LHCN-M2 (cell line): Measurements from ENCODE around the gene MAP2K5. TPM values are rescaled to one million over a fixed set of nuclear protein-coding genes. Genes with fewer than 3 reads are reported as not detected.

Experiments used
- DNase-seq: peaks from one replicate; pipeline ENCODE4 v3.0.0-alpha.2; 2012; ENCODE audit warnings: low read depth
- total RNA-seq: library from RNA; depleted of rRNA; stranded (reverse); fragments of >200 nt; gene quantifications from 2 replicates; pipeline ENCODE4 v1.2.3, GENCODE V29; 2014

Gene MAP2K5
- total RNA-seq, 1 experiment from 2014 or later, result 4.2 TPM

DNA sequence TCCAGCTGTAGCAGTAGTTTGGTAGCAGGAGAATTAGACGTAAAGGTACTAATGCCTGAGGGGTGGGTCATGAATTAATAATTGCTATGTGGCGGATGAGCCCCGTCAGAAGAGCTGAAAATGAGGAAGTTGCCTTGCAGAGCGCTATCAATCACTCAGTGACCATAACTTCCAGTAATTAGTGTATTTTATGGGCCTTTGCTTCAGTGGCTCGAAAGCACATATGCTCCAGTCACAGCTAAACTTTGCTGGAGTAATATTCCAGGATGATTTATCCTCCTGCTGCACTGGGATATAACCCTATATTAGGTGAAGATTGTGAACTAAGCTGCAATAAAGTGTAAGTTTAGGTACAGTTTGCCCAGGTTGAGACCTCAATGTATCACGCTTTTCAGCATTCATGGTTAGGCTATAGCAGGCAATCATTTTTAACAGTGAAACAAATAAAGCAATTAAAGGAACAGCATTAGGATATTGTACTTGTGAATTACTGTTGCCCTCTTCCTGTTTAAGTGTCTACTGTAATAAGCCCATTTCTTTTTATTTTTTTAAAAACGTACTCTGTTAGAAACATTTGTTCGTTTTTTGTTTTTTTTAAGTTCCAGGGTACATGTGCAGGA lies 178.2 kb downstream of the MAP2K5 start:
- no peak for DNase-seq

- no peak for DNase-seq
Measured at GRCh38 chr15:67722030-67722817, 179.7 kb downstream of the MAP2K5 start.

DNA sequence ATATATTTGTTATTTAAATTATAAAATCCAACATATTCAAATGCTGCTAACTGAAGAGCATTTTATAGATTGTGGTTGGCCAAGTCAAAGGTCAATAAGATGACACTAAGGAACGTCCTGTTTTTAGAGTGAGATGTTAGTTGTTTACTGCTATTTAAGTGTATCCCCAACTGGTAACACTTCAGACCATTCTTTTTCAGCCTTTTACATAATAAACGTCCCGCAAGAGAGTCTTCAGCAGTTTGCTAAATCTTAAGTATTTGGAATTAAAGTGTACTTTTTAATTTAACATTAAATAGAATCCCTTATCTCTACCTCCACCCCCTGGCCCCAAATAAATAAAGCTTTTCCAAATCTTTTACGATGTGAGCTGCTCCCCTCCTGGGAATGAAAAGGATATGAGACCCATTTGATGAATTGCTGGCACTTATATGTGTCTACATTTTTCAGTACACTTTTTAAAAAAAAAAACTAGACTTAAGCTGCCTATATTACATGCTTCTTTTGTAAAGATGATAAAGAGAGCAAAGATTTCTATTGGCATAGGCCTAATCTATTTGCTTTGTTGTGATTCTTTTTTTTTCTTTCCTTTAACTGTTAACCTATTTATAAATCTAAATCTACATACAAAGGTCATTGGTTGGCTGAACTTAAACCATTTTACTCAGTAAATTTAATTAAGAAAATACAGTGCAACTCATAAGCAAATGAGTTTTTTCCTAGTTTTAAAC lies 181.0 kb downstream of the MAP2K5 start:
- DNase-seq, result no peak

- no peak for DNase-seq
Measured at GRCh38 chr15:67724691-67725375, 182.3 kb downstream of the MAP2K5 start.

DNA sequence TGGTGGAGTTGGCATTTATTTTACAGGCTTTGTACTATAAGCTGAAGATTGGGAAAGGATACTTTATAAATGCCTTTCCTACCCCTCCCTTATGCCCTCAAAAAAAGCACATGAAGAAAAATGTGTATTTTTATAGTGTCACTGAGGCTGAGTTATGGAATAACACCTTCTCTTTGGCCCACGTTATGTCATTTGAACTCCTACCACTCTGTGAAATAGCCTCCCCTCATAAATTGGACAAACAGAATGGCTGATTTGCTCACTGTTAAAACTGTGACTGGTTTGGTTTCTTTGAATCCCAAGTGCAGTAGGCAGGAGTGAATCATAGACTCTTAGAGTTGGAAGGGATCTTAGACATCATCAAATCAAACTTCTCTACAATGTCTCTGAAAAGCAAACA lies 187.6 kb downstream of the MAP2K5 start:
- no peak for DNase-seq

- no peak for DNase-seq
Measured at GRCh38 chr15:67731112-67731721, 188.7 kb downstream of the MAP2K5 start.

DNA sequence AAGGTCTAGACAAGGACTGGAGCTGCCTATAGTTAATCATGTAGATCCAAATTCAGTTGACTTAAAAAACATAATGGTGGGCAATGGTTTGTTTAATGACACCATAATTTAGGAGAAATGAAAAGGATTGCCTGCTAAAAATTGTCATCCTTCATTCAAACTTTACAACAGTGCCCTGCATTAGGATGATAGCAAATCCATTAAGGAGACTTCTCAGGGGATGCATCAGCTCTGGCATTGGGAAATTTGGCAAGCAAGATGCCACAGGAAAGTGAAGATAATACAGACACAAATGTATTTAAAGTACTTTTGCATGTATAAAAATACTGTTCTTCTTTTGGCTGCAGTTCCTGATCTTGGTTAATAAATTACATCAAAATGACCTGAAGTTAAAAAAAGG lies 189.7 kb downstream of the MAP2K5 start:
- DNase-seq, result no peak

- DNase-seq, result no peak
Measured at GRCh38 chr15:67732671-67733374, 190.3 kb downstream of the MAP2K5 start.

GRCh38 chr15:67735896-67736295 lies 193.4 kb downstream of the MAP2K5 start:
- DNase-seq, result no peak

GRCh38 chr15:67736810-67737209 lies 194.3 kb downstream of the MAP2K5 start:
- DNase-seq, result no peak

DNA sequence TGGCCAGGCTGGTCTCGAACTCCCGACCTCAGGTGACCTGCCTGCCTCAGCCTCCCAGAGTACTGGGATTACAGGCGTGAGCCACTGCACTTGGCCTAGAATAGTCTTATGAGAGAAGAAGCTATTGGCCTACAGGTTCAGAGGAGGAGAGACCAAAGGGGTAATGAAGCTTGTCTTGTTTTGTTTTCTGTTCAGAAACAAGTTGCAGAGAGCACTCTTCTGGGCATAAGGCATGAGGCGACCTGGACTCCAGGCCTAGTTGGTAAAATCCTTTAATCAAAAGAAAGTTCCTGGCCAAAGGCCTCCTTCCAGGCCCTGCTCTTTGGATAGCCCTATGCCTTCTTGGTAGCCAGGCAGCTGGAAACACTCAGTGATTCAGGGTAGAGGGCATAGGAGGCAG lies 195.6 kb downstream of the MAP2K5 start:
- no peak for DNase-seq

DNA sequence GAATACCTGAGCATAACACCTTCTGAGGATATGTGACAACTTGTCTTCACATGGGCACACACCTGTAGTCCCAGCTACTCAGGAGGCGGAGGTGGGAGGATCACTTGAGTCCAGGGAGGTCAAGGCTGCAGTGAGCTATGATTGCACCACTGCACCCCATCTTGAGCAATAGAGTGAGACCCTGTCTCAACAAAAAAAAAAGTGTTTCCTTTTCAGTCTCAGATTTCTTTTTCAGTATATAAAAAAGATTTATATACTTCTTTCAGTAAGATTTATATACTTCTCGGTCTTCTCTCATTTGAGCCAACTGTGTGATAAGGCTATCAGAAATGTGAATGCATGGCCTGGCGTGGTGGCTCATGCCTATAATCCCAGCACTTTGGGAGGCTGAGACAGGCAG lies 197.9 kb downstream of the MAP2K5 start:
- DNase-seq, result no peak

GRCh38 chr15:67741308-67741707 lies 198.8 kb downstream of the MAP2K5 start:
- DNase-seq, result peak; percentile 63

DNA sequence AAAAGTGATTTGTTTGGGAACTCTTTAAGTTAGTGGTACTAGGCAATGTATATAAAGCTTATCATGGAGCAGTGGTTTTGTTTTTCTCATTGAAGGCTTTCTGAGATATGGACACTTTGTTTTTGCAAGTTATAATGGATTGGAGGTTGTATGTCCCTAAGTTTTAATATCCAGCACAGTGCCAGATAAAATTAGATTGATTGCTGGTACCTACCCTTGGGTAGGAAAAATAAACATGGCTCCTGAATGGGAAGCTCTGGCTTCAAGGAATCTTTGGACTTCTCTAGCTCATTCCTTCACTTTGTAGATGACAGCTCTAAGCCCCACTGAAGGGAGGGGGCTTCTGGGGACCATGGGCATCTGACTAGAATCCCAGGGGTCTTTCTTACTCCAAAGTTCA lies 201.1 kb downstream of the MAP2K5 start:
- DNase-seq, result no peak

- DNase-seq, result no peak
Measured at GRCh38 chr15:67744331-67745072, 202.0 kb downstream of the MAP2K5 start.

DNA sequence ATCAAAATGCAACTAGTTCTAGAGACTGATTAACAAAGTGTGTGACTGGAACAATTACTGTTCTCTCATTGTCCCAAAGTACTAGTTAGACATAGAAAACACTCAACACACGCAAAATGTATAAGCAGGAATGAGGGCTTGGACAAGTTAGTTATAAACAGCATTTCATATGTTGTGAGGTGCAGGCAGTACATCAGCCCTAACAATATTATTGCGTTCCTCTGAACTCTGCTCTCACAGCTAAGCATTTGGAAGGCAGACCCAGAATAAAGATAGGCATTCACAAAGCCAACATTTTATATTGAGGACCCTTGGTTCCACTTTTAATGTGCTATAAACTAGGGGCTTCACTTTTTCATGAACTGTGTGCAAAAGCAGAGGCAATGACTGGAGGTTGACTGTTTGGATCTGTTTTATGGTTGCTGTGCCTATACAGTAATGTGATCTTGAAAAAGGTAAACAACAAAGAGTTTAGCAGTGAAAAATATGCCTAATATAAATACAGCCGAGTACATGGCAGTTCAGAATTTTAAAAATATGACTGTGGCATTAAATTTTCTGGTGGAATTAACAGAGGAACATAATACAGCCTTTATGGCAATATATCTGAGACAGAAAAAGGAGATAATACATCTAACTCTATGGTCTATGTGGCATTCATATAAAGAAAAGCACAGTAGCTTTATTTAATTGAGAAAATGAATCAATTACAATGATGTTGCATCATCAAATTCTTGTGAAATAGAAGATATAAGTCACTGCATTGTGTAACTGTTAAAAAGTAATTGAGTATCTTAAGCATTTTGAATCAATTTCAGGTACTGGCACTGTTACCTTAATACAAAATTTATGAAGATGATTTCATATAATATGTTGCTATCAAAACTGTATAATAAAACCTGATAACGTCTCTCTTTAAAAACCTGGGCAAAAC lies 202.8 kb downstream of the MAP2K5 start:
- DNase-seq, result peak; percentile 13

- peak; percentile 46 for DNase-seq
Measured at GRCh38 chr15:67746022-67746421, 203.5 kb downstream of the MAP2K5 start.

DNA sequence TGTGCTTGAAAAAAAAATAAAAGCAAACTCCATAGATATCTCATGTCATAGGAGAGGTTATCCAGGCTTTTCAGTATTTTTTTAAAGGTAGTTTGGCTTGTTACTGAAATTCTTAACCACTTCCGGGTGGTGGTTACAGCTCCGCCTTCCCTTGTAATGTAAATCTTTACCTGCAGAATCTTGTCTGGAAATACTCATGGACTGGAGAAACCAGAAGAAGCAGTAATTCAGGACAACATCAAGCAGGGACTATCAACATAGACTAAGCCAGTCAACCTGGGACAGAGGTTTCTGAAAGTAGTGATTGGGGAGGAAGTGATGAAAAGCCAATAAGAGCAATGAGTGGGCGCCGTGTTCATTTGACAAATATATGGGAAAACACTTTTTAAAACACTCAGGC lies 203.9 kb downstream of the MAP2K5 start:
- DNase-seq, result no peak

DNA sequence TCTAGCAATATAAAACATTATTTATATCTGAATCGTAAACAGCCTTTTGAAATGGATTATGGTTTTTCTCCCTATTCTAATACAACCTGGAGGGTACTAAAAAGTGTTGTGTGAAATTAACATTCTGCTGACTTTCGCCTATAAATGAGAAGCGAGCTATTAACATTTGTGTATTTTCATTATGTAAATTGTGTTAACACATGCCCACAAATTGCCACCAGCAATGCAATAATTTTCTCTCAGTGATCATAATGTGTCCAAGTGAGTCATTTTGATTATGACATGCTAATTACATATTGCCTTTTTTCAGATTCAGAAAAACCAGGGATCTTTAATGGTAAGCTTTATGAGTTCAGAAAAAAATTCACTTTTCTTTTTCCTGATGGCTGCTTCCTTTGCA lies 205.4 kb downstream of the MAP2K5 start:
- no peak for DNase-seq
